ENCODE data around the gene NACC1.

The NACC1 gene

GRCh38 chr19:13087795-13088537, 30.1 kb upstream of the NACC1 start:
- no peak for DNase-seq (ENCODE audit: low spot score)

- DNase-seq (ENCODE audit: low spot score): no peak
These were observed 28.8 kb upstream of the NACC1 start for GRCh38 chr19:13089139-13089856.

- DNase-seq (ENCODE audit: low spot score): no peak
These were observed 28.1 kb upstream of the NACC1 start for GRCh38 chr19:13089857-13090507.

- DNase-seq (ENCODE audit: low spot score): no peak
These were observed 27.4 kb upstream of the NACC1 start for GRCh38 chr19:13090511-13091231.

GRCh38 chr19:13091400-13092157, 26.5 kb upstream of the NACC1 start:
- no peak for DNase-seq (ENCODE audit: low spot score)

GRCh38 chr19:13092158-13092543, 25.9 kb upstream of the NACC1 start:
- no peak for DNase-seq (ENCODE audit: low spot score)

GRCh38 chr19:13092606-13093235, 25.3 kb upstream of the NACC1 start:
- DNase-seq (ENCODE audit: low spot score): no peak

- peak; percentile 82 for DNase-seq (ENCODE audit: low spot score)
These were observed 24.5 kb upstream of the NACC1 start for GRCh38 chr19:13093407-13094105.

- DNase-seq (ENCODE audit: low spot score): no peak
These were observed 24.0 kb upstream of the NACC1 start for GRCh38 chr19:13094106-13094504.

GRCh38 chr19:13094771-13095392, 23.2 kb upstream of the NACC1 start:
- DNase-seq (ENCODE audit: low spot score): no peak

- DNase-seq (ENCODE audit: low spot score): peak; percentile 15
These were observed 22.7 kb upstream of the NACC1 start for GRCh38 chr19:13095393-13095784.

GRCh38 chr19:13095934-13096927, 21.8 kb upstream of the NACC1 start:
- DNase-seq (ENCODE audit: low spot score): no peak

GRCh38 chr19:13097033-13097462, 21.0 kb upstream of the NACC1 start:
- no peak for DNase-seq (ENCODE audit: low spot score)

GRCh38 chr19:13097463-13098258, 20.4 kb upstream of the NACC1 start:
- DNase-seq (ENCODE audit: low spot score): no peak

GRCh38 chr19:13098277-13099072, 19.6 kb upstream of the NACC1 start:
- peak; percentile 38 for DNase-seq (ENCODE audit: low spot score)

- DNase-seq (ENCODE audit: low spot score): peak; percentile 80
These were observed 18.7 kb upstream of the NACC1 start for GRCh38 chr19:13099073-13099999.
